SK-N-SH (cell line): Measurements from ENCODE around the gene HOXC5. TPM values are rescaled to one million over a fixed set of nuclear protein-coding genes. Genes with fewer than 3 reads are reported as not detected.
A peak's percentile ranks its signal among the peaks of the same experiment; 100 is the strongest.

Experiments used
- CTCF ChIP-seq: fragments of 200-600 bp; sonication (generic); IDR thresholded peaks from 2 replicates; pipeline ENCODE4 v1.6.1; 2017; ENCODE audit warnings: antibody characterized with exemption, mild to moderate bottlenecking, moderate library complexity
- EP300 ChIP-seq, 2 experiments: IDR thresholded peaks; 2 replicates each; pipeline versions ENCODE4 v1.4.0 to v1.6.1; 2012; ENCODE audit warnings: borderline replicate concordance in 1 of 2, low read depth in 1 of 2, low read length in 1 of 2
- EZH2phosphoT487 ChIP-seq: fragments of 200-600 bp; sonication (generic); IDR thresholded peaks from 2 replicates; pipeline ENCODE4 v1.6.1; 2017; ENCODE audit warnings: low read depth, mixed run types, mild to moderate bottlenecking, antibody characterized with exemption, moderate library complexity, borderline replicate concordance
- GATA2 ChIP-seq: sonication (generic); formaldehyde crosslinking; IDR thresholded peaks from 2 replicates; pipeline ENCODE4 v1.5.0; 2020; ENCODE audit warnings: mild to moderate bottlenecking, missing genetic modification reagents
- IRF3 ChIP-seq: fragments of 150-350 bp; IDR thresholded peaks from 2 replicates; pipeline ENCODE4 v1.6.1; 2016; ENCODE audit warnings: mild to moderate bottlenecking, low read depth, low read length
- JUND ChIP-seq: IDR thresholded peaks from 2 replicates; pipeline ENCODE4 v1.4.0; 2012
- MAX ChIP-seq: IDR thresholded peaks from 2 replicates; pipeline ENCODE4 v1.4.0; 2012; ENCODE audit warnings: low read depth
- NFIC ChIP-seq: IDR thresholded peaks from 2 replicates; pipeline ENCODE4 v1.4.0; 2012; ENCODE audit warnings: borderline replicate concordance
- REST ChIP-seq: IDR thresholded peaks from 2 replicates; pipeline ENCODE4 v1.6.1; 2012; ENCODE audit warnings: mild to moderate bottlenecking, low read depth, low read length, moderate library complexity
- RFX5 ChIP-seq: IDR thresholded peaks from 2 replicates; pipeline ENCODE4 v1.6.1; 2012; ENCODE audit warnings: mild to moderate bottlenecking, improper control_type of control experiment, low read length
- SMC3 ChIP-seq: IDR thresholded peaks from 2 replicates; pipeline ENCODE4 v1.6.1; 2012; ENCODE audit warnings: low read depth, low read length, improper control_type of control experiment
- TEAD4 ChIP-seq: IDR thresholded peaks from 2 replicates; pipeline ENCODE4 v1.4.0; 2012; ENCODE audit warnings: mild to moderate bottlenecking, borderline replicate concordance; ENCODE audit not compliant: insufficient read depth
- ZBTB33 ChIP-seq: IDR thresholded peaks from 2 replicates; pipeline ENCODE4 v1.4.0; 2012; ENCODE audit warnings: low read depth, borderline replicate concordance
- polyA plus RNA-seq, 3 experiments: library from polyadenylated mRNA; depleted of rRNA; stranded (reverse); fragments of >200 nt; gene quantifications; 2 replicates each; pipeline ENCODE4 v1.2.3, GENCODE V29; 2012

HOXC5 gene
- polyA plus RNA-seq, 1 of the 3 experiments (the other 2 are of a cell fraction), result 2.1 TPM

GRCh38 chr12:53984901-53985691, 47.8 kb upstream of the HOXC5 start, which contains the start of gene HOXC10 (continued):
- TF ChIP-seq CTCF (peak; percentile 80), RFX5 (peak; percentile 81), EZH2phosphoT487 (no peak; the same call in 1 of the 2 replicates), NFIC (no peak), MAX (peak; percentile 83), GATA2 (CRISPR knock-in tag) (no peak), IRF3 (no peak), ZBTB33 (no peak), SMC3 (peak; percentile 67), JUND (peak; percentile 53), TEAD4 (no peak), REST (no peak), EP300 (IDR thresholded peaks at IDR 0.05; ENCODE audit: borderline replicate concordance in 1 of 2, low read depth in 1 of 2, low read length in 1 of 2) (no peak)
